Measurements from ENCODE around the gene SLC9A9.
"Not testable (repeated sequence)": the region's sequence is repeated elsewhere in the genome, so short reads cannot be mapped to it uniquely, and the experiment has no call there.

Gene SLC9A9

GRCh38 chr3:143525408-143525807 lies 322.9 kb downstream of the SLC9A9 start:
- no peak for DNase-seq
- Histone ChIP-seq H3K4me1 (ENCODE audit: control insufficient read depth, insufficient read depth, low read length, poor library complexity, severe bottlenecking) (no peaks in the 10 kb centered on the region), H3K27me3 (replicated peaks; ENCODE audit: control insufficient read depth, insufficient read depth, low read length, poor library complexity, severe bottlenecking) (no peaks in the 10 kb centered on the region), H3K36me3 (ENCODE audit: control insufficient read depth, insufficient read depth, low read length) (no peaks in the 10 kb centered on the region), H3K27ac (ENCODE audit: insufficient read depth, low read length, poor library complexity, severe bottlenecking) (no peak overlapping the region), H3K4me3 (ENCODE audit: insufficient read depth, low read depth, low read length, poor library complexity, severe bottlenecking) (no peak overlapping the region), H3K9me3 (ENCODE audit: control insufficient read depth, low read length) (no peaks in the 10 kb centered on the region)

GRCh38 chr3:143521803-143522202 lies 326.5 kb downstream of the SLC9A9 start:
- H3K9me3 ChIP-seq (ENCODE audit: control insufficient read depth, low read length): no peaks in the 10 kb centered on the region
- DNase-seq: no peak
- no peaks in the 10 kb centered on the region for H3K36me3 ChIP-seq (ENCODE audit: control insufficient read depth, insufficient read depth, low read length)

GRCh38 chr3:143517131-143517530 lies 331.1 kb downstream of the SLC9A9 start:
- H3K27ac ChIP-seq (ENCODE audit: insufficient read depth, low read length, poor library complexity, severe bottlenecking); H3K4me1 ChIP-seq (ENCODE audit: control insufficient read depth, insufficient read depth, low read length, poor library complexity, severe bottlenecking); DNase-seq; H3K36me3 ChIP-seq (ENCODE audit: control insufficient read depth, insufficient read depth, low read length); H3K9me3 ChIP-seq (ENCODE audit: control insufficient read depth, low read length); H3K4me3 ChIP-seq (ENCODE audit: insufficient read depth, low read depth, low read length, poor library complexity, severe bottlenecking); H3K27me3 ChIP-seq (replicated peaks; ENCODE audit: control insufficient read depth, insufficient read depth, low read length, poor library complexity, severe bottlenecking): not testable (repeated sequence)

More at GRCh38 chr3:143521803-143522202, 326.5 kb downstream of the SLC9A9 start:
- H3K27ac ChIP-seq (ENCODE audit: insufficient read depth, low read length, poor library complexity, severe bottlenecking): no peak overlapping the region
- no peak overlapping the region for H3K4me3 ChIP-seq (ENCODE audit: insufficient read depth, low read depth, low read length, poor library complexity, severe bottlenecking)
- H3K27me3 ChIP-seq (replicated peaks; ENCODE audit: control insufficient read depth, insufficient read depth, low read length, poor library complexity, severe bottlenecking): no peaks in the 10 kb centered on the region
- H3K4me1 ChIP-seq (ENCODE audit: control insufficient read depth, insufficient read depth, low read length, poor library complexity, severe bottlenecking): no peaks in the 10 kb centered on the region

- H3K9me3 ChIP-seq (ENCODE audit: control insufficient read depth, low read length): no peaks in the 10 kb centered on the region
Measured at GRCh38 chr3:143514874-143515273, 333.4 kb downstream of the SLC9A9 start.

GRCh38 chr3:143514109-143514508 lies 334.2 kb downstream of the SLC9A9 start:
- Histone ChIP-seq H3K27ac (ENCODE audit: insufficient read depth, low read length, poor library complexity, severe bottlenecking) (no peak overlapping the region), H3K4me1 (ENCODE audit: control insufficient read depth, insufficient read depth, low read length, poor library complexity, severe bottlenecking) (no peaks in the 10 kb centered on the region), H3K27me3 (replicated peaks; ENCODE audit: control insufficient read depth, insufficient read depth, low read length, poor library complexity, severe bottlenecking) (no peaks in the 10 kb centered on the region), H3K4me3 (ENCODE audit: insufficient read depth, low read depth, low read length, poor library complexity, severe bottlenecking) (no peak overlapping the region), H3K9me3 (ENCODE audit: control insufficient read depth, low read length) (no peaks in the 10 kb centered on the region), H3K36me3 (ENCODE audit: control insufficient read depth, insufficient read depth, low read length) (no peaks in the 10 kb centered on the region)
- DNase-seq: no peak

More at GRCh38 chr3:143514874-143515273, 333.4 kb downstream of the SLC9A9 start:
- DNase-seq: no peak
- Histone ChIP-seq H3K36me3 (ENCODE audit: control insufficient read depth, insufficient read depth, low read length) (no peaks in the 10 kb centered on the region), H3K4me3 (ENCODE audit: insufficient read depth, low read depth, low read length, poor library complexity, severe bottlenecking) (no peak overlapping the region), H3K27ac (ENCODE audit: insufficient read depth, low read length, poor library complexity, severe bottlenecking) (no peak overlapping the region), H3K4me1 (ENCODE audit: control insufficient read depth, insufficient read depth, low read length, poor library complexity, severe bottlenecking) (no peaks in the 10 kb centered on the region), H3K27me3 (replicated peaks; ENCODE audit: control insufficient read depth, insufficient read depth, low read length, poor library complexity, severe bottlenecking) (no peaks in the 10 kb centered on the region)

- H3K27ac ChIP-seq (ENCODE audit: insufficient read depth, low read length, poor library complexity, severe bottlenecking): no peak overlapping the region
- no peaks in the 10 kb centered on the region for H3K9me3 ChIP-seq (ENCODE audit: control insufficient read depth, low read length)
- no peaks in the 10 kb centered on the region for H3K27me3 ChIP-seq (replicated peaks; ENCODE audit: control insufficient read depth, insufficient read depth, low read length, poor library complexity, severe bottlenecking)
- no peaks in the 10 kb centered on the region for H3K36me3 ChIP-seq (ENCODE audit: control insufficient read depth, insufficient read depth, low read length)
- no peaks in the 10 kb centered on the region for H3K4me1 ChIP-seq (ENCODE audit: control insufficient read depth, insufficient read depth, low read length, poor library complexity, severe bottlenecking)
- DNase-seq: no peak
- H3K4me3 ChIP-seq (ENCODE audit: insufficient read depth, low read depth, low read length, poor library complexity, severe bottlenecking): no peak overlapping the region
Measured at GRCh38 chr3:143511174-143511879, 336.9 kb downstream of the SLC9A9 start.

GRCh38 chr3:143510601-143511000 lies 337.7 kb downstream of the SLC9A9 start:
- H3K9me3 ChIP-seq (ENCODE audit: control insufficient read depth, low read length): no peaks in the 10 kb centered on the region
- no peaks in the 10 kb centered on the region for H3K27me3 ChIP-seq (replicated peaks; ENCODE audit: control insufficient read depth, insufficient read depth, low read length, poor library complexity, severe bottlenecking)
- DNase-seq: no peak
- H3K27ac ChIP-seq (ENCODE audit: insufficient read depth, low read length, poor library complexity, severe bottlenecking): no peak overlapping the region
- H3K36me3 ChIP-seq (ENCODE audit: control insufficient read depth, insufficient read depth, low read length): no peaks in the 10 kb centered on the region
- no peaks in the 10 kb centered on the region for H3K4me1 ChIP-seq (ENCODE audit: control insufficient read depth, insufficient read depth, low read length, poor library complexity, severe bottlenecking)
- no peak overlapping the region for H3K4me3 ChIP-seq (ENCODE audit: insufficient read depth, low read depth, low read length, poor library complexity, severe bottlenecking)

GRCh38 chr3:143507735-143508580 lies 340.3 kb downstream of the SLC9A9 start:
- H3K36me3 ChIP-seq (ENCODE audit: control insufficient read depth, insufficient read depth, low read length): no peaks in the 10 kb centered on the region
- H3K27me3 ChIP-seq (replicated peaks; ENCODE audit: control insufficient read depth, insufficient read depth, low read length, poor library complexity, severe bottlenecking): no peaks in the 10 kb centered on the region
- no peak overlapping the region for H3K4me3 ChIP-seq (ENCODE audit: insufficient read depth, low read depth, low read length, poor library complexity, severe bottlenecking)
- H3K27ac ChIP-seq (ENCODE audit: insufficient read depth, low read length, poor library complexity, severe bottlenecking): no peak overlapping the region
- no peaks in the 10 kb centered on the region for H3K4me1 ChIP-seq (ENCODE audit: control insufficient read depth, insufficient read depth, low read length, poor library complexity, severe bottlenecking)
- H3K9me3 ChIP-seq (ENCODE audit: control insufficient read depth, low read length): no peaks in the 10 kb centered on the region
- no peak for DNase-seq

- no peaks in the 10 kb centered on the region for H3K27me3 ChIP-seq (replicated peaks; ENCODE audit: control insufficient read depth, insufficient read depth, low read length, poor library complexity, severe bottlenecking)
Measured at GRCh38 chr3:143506190-143506589, 342.1 kb downstream of the SLC9A9 start.

GRCh38 chr3:143503325-143503885 lies 344.9 kb downstream of the SLC9A9 start:
- no peak overlapping the region for H3K4me3 ChIP-seq (ENCODE audit: insufficient read depth, low read depth, low read length, poor library complexity, severe bottlenecking)

More at GRCh38 chr3:143506190-143506589, 342.1 kb downstream of the SLC9A9 start:
- DNase-seq: no peak
- Histone ChIP-seq H3K4me1 (ENCODE audit: control insufficient read depth, insufficient read depth, low read length, poor library complexity, severe bottlenecking) (no peaks in the 10 kb centered on the region), H3K27ac (ENCODE audit: insufficient read depth, low read length, poor library complexity, severe bottlenecking) (no peak overlapping the region), H3K36me3 (ENCODE audit: control insufficient read depth, insufficient read depth, low read length) (no peaks in the 10 kb centered on the region), H3K9me3 (ENCODE audit: control insufficient read depth, low read length) (no peaks in the 10 kb centered on the region), H3K4me3 (ENCODE audit: insufficient read depth, low read depth, low read length, poor library complexity, severe bottlenecking) (no peak overlapping the region)

More at GRCh38 chr3:143503325-143503885, 344.9 kb downstream of the SLC9A9 start:
- H3K27me3 ChIP-seq (replicated peaks; ENCODE audit: control insufficient read depth, insufficient read depth, low read length, poor library complexity, severe bottlenecking): no peaks in the 10 kb centered on the region
- H3K9me3 ChIP-seq (ENCODE audit: control insufficient read depth, low read length): no peaks in the 10 kb centered on the region
- no peaks in the 10 kb centered on the region for H3K4me1 ChIP-seq (ENCODE audit: control insufficient read depth, insufficient read depth, low read length, poor library complexity, severe bottlenecking)
- no peak overlapping the region for H3K27ac ChIP-seq (ENCODE audit: insufficient read depth, low read length, poor library complexity, severe bottlenecking)
- no peak for DNase-seq
- H3K36me3 ChIP-seq (ENCODE audit: control insufficient read depth, insufficient read depth, low read length): no peaks in the 10 kb centered on the region

Data from effector memory CD4-positive, alpha-beta T cell (primary cell).